CD4-positive, alpha-beta memory T cell (primary cell): ENCODE data around the gene CAMKK1. TPM values are rescaled to one million over a fixed set of nuclear protein-coding genes. Genes with fewer than 3 reads are reported as not detected.

Source experiments
- CTCF ChIA-PET: fragments of 350-600 bp; sonication (Branson Sonifier 250); formaldehyde crosslinking; loops from one replicate; lab custom pipeline; 2021; ENCODE audit warnings: inconsistent platforms; ENCODE audit not compliant: partially characterized antibody; lab: Charles Lee
- POLR2A ChIA-PET: fragments of 350-600 bp; sonication (Branson Sonifier 250); formaldehyde crosslinking; loops from one replicate; lab custom pipeline; 2021; ENCODE audit not compliant: partially characterized antibody; lab: Charles Lee
- DNase-seq, 5 donors: peaks; one replicate each; pipeline versions ENCODE4 v3.0.0 to v3.0.0-alpha.2; 2020 to 2022; ENCODE audit warnings: mixed read lengths in 1 of 5
- H3K27ac ChIP-seq: one replicate; pipeline ENCODE4 v1.7.0; 2013; ENCODE audit warnings: low read depth, low read length
- H3K27me3 ChIP-seq: 2 replicates; pipeline ENCODE4 v1.7.0; 2013; ENCODE audit warnings: mild to moderate bottlenecking, low read length, moderate library complexity; ENCODE audit not compliant: insufficient read depth
- H3K36me3 ChIP-seq: 2 replicates; pipeline ENCODE4 v1.7.0; 2013; ENCODE audit warnings: mild to moderate bottlenecking, low read length, moderate library complexity; ENCODE audit not compliant: insufficient read depth
- H3K4me1 ChIP-seq: 2 replicates; pipeline ENCODE4 v1.7.0; 2013; ENCODE audit warnings: mild to moderate bottlenecking, low read length, moderate library complexity; ENCODE audit not compliant: insufficient read depth
- H3K4me3 ChIP-seq, 2 donors: one replicate each; pipeline ENCODE4 v1.7.0; 2013; ENCODE audit warnings: low read length in 2 of 2, mild to moderate bottlenecking in 1 of 2
- H3K9me3 ChIP-seq, 2 donors: one replicate each; pipeline ENCODE4 v1.7.0; 2013; ENCODE audit warnings: low read length in 2 of 2, control low read depth in 1 of 2; ENCODE audit not compliant: control insufficient read depth in 1 of 2
- H3K27ac Mint-ChIP-seq, 7 donors: one replicate each; pipeline ENCODE4 v1.8.0; 2020 to 2021; ENCODE audit warnings: mixed read lengths in 7 of 7, mild to moderate bottlenecking in 6 of 7, inconsistent platforms in 3 of 7, moderate library complexity in 3 of 7
- H3K27me3 Mint-ChIP-seq, 2 donors: one replicate each; pipeline ENCODE4 v1.8.0; 2020 to 2021; ENCODE audit warnings: mixed read lengths in 2 of 2
- H3K36me3 Mint-ChIP-seq, 2 donors: one replicate each; pipeline ENCODE4 v1.8.0; 2020 to 2021; ENCODE audit warnings: mixed read lengths in 2 of 2, inconsistent platforms in 1 of 2, mild to moderate bottlenecking in 1 of 2
- H3K4me1 Mint-ChIP-seq, 4 donors: one replicate each; pipeline ENCODE4 v1.8.0; 2020 to 2021; ENCODE audit warnings: mixed read lengths in 4 of 4, mild to moderate bottlenecking in 1 of 4
- H3K4me3 Mint-ChIP-seq, 8 donors: one replicate each; pipeline ENCODE4 v1.8.0; 2020 to 2021; ENCODE audit warnings: mixed read lengths in 8 of 8, mild to moderate bottlenecking in 7 of 8, moderate library complexity in 6 of 8, inconsistent platforms in 3 of 8
- H3K9me3 Mint-ChIP-seq, 8 donors: one replicate each; pipeline ENCODE4 v1.8.0; 2020 to 2021; ENCODE audit warnings: mixed read lengths in 8 of 8, mild to moderate bottlenecking in 5 of 8, inconsistent platforms in 3 of 8, moderate library complexity in 1 of 8
- intact Hi-C: fragments of 100-400 bp; cut with micrococcal nuclease; formaldehyde crosslinking; loops from one replicate; pipeline ENCODE4 v1.15.1; 2023
- polyA plus RNA-seq, 2 donors: library from polyadenylated mRNA; unstranded; fragments of 300-500 nt; fragmentation: Illumina TruSeq; gene quantifications; one replicate each; pipeline ENCODE4 v1.2.3, GENCODE V29; 2021
- total RNA-seq, 2 experiments: library from RNA; stranded (reverse); gene quantifications; one replicate each; pipeline ENCODE4 v1.2.3, GENCODE V29; 2021

The CAMKK1 gene
- total and polyA plus RNA-seq, 4 experiments from 2014 or later: 0.18 to 3.5 (median 3.0) TPM

- Mint-ChIP-seq H3K9me3 (peaks cover 0 to 2% (median 0%) of the 10 kb centered on the region in 8 donors), H3K27ac (no peak overlapping the region), H3K27me3 (no peaks in the 10 kb centered on the region), H3K4me1 (no peaks in the 10 kb centered on the region), H3K36me3 (peaks cover 56 to 71% of the 10 kb centered on the region in 2 donors), H3K4me3 (no peak overlapping the region)
- ChIA-PET CTCF (interaction anchor here (2.8 to 3.5 kb wide), 2 partner anchors 12 to 78 kb away, joined by 10 to 28 read pairs; no protein-coding TSS in a partner anchor), POLR2A (no interaction called here)
- no peak for DNase-seq
- Histone ChIP-seq H3K36me3 (peaks cover 51% of the 10 kb centered on the region), H3K4me3 (no peak overlapping the region), H3K4me1 (no peaks in the 10 kb centered on the region), H3K27me3 (no peaks in the 10 kb centered on the region), H3K27ac (no peak overlapping the region), H3K9me3 (no peaks in the 10 kb centered on the region)
- intact Hi-C loops: no loop called here
Measured at GRCh38 chr17:3815925-3816324, 76.9 kb downstream of the CAMKK1 start.

- Histone ChIP-seq H3K27ac (no peak overlapping the region), H3K27me3 (no peaks in the 10 kb centered on the region), H3K36me3 (peaks cover 52% of the 10 kb centered on the region), H3K9me3 (no peaks in the 10 kb centered on the region), H3K4me1 (no peaks in the 10 kb centered on the region), H3K4me3 (no peak overlapping the region)
- DNase-seq: no peak
- Mint-ChIP-seq H3K4me3 (no peak overlapping the region), H3K36me3 (peaks cover 58 to 72% of the 10 kb centered on the region in 2 donors), H3K4me1 (no peaks in the 10 kb centered on the region), H3K27ac (peak overlapping the region in 1 of 7 donors; percentile 38), H3K27me3 (no peaks in the 10 kb centered on the region), H3K9me3 (peaks cover 0 to 2% (median 0%) of the 10 kb centered on the region in 8 donors)
- CTCF ChIA-PET: interaction anchor here (2.8 to 3.5 kb wide), 2 partner anchors 13 to 77 kb away, joined by 10 to 28 read pairs; no protein-coding TSS in a partner anchor
- POLR2A ChIA-PET: no interaction called here
- intact Hi-C loops: no loop called here
Measured at GRCh38 chr17:3815122-3815521, 77.7 kb downstream of the CAMKK1 start.

DNA sequence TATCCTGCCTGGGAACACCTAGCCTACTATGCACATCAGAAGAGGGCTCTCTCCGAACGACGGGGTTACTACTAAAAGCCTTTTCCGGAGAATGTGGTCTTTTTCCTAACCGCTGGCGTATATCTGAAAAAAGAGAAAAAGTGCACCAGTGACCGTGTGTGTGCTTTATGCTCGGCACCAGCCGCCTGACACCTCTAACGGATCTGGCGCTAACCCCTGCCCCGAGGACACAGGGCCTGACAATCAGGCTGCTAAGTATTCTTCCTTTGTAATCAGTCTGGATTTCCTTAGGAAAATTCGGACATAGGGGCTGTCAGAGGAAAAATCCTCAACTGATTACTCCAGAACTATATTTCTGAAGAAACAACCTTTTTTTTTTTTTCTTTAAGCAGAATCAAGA, 78.5 kb downstream of the CAMKK1 start:
- H3K27ac ChIP-seq: no peak overlapping the region
- intact Hi-C loops: no loop called here
- CTCF ChIA-PET: interaction anchor here (3.5 kb wide), 1 partner anchor 14 kb away, joined by 10 read pairs; no protein-coding TSS in a partner anchor
- DNase-seq: no peak
- no peak overlapping the region for H3K4me3 ChIP-seq
- H3K4me3 Mint-ChIP-seq: no peak overlapping the region
- H3K4me1 ChIP-seq: no peaks in the 10 kb centered on the region
- H3K36me3 ChIP-seq: peaks cover 52% of the 10 kb centered on the region
- no peaks in the 10 kb centered on the region for H3K9me3 ChIP-seq
- peaks cover 63 to 74% of the 10 kb centered on the region in 2 donors for H3K36me3 Mint-ChIP-seq
- H3K4me1 Mint-ChIP-seq: no peaks in the 10 kb centered on the region
- peaks cover 0 to 2% (median 0%) of the 10 kb centered on the region in 8 donors for H3K9me3 Mint-ChIP-seq
- no peaks in the 10 kb centered on the region for H3K27me3 Mint-ChIP-seq
- no peaks in the 10 kb centered on the region for H3K27me3 ChIP-seq
- POLR2A ChIA-PET: no interaction called here
- peak overlapping the region in 1 of 7 donors; percentile 22 for H3K27ac Mint-ChIP-seq

DNA sequence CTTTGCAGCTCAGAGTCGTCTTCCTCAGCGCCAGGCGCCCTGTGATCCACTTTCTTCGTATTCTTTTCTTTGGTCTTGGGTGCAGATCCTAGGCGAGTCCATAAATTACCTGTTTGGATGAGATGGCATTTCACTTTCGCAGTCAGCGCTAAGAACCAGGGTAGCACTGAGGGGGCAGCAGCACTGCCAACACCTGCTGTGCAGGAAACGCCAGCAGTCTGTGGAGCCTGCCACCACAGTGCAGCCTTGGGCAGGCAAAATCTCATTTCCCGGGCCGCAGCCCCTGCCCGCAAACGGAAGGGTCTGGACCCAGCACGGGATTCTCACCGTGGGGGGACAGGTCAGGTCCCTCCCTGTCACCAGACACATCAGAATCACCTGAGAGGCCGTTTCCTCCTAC, 79.7 kb downstream of the CAMKK1 start:
- H3K27me3 ChIP-seq: no peaks in the 10 kb centered on the region
- H3K4me3 ChIP-seq: no peak overlapping the region
- Mint-ChIP-seq H3K27me3 (no peaks in the 10 kb centered on the region), H3K27ac (no peak overlapping the region), H3K4me1 (no peaks in the 10 kb centered on the region), H3K36me3 (peaks cover 61 to 71% of the 10 kb centered on the region in 2 donors), H3K4me3 (no peak overlapping the region), H3K9me3 (no peaks in the 10 kb centered on the region)
- H3K27ac ChIP-seq: no peak overlapping the region
- no peak for DNase-seq
- peaks cover 46% of the 10 kb centered on the region for H3K36me3 ChIP-seq
- no peaks in the 10 kb centered on the region for H3K4me1 ChIP-seq
- CTCF ChIA-PET: interaction anchor here (1.6 kb wide), 1 partner anchor 33 kb away, joined by 4 read pairs; no protein-coding TSS in a partner anchor
- POLR2A ChIA-PET: no interaction called here
- no peaks in the 10 kb centered on the region for H3K9me3 ChIP-seq
- intact Hi-C loops: no loop called here

GRCh38 chr17:3812771-3813170, 80.1 kb downstream of the CAMKK1 start:
- DNase-seq: no peak
- ChIA-PET CTCF (interaction anchor here (1.5 to 1.6 kb wide), 2 partner anchors 34 to 75 kb away, joined by 4 to 5 read pairs; no protein-coding TSS in a partner anchor), POLR2A (no interaction called here)
- H3K36me3 ChIP-seq: peaks cover 46% of the 10 kb centered on the region
- Mint-ChIP-seq H3K9me3 (no peaks in the 10 kb centered on the region), H3K27me3 (no peaks in the 10 kb centered on the region), H3K4me1 (no peaks in the 10 kb centered on the region), H3K36me3 (peaks cover 64 to 72% of the 10 kb centered on the region in 2 donors), H3K27ac (no peak overlapping the region), H3K4me3 (no peak overlapping the region)
- H3K4me1 ChIP-seq: no peaks in the 10 kb centered on the region
- intact Hi-C loops: no loop called here
- H3K4me3 ChIP-seq: no peak overlapping the region
- H3K27ac ChIP-seq: no peak overlapping the region
- H3K27me3 ChIP-seq: no peaks in the 10 kb centered on the region
- H3K9me3 ChIP-seq: no peaks in the 10 kb centered on the region

- no peak for DNase-seq
- Histone ChIP-seq H3K4me1 (no peaks in the 10 kb centered on the region), H3K36me3 (peaks cover 42% of the 10 kb centered on the region), H3K27ac (no peak overlapping the region), H3K9me3 (no peaks in the 10 kb centered on the region), H3K27me3 (no peaks in the 10 kb centered on the region), H3K4me3 (no peak overlapping the region)
- CTCF ChIA-PET: interaction anchor here (1.1 to 1.6 kb wide), 3 partner anchors 15 to 74 kb away, joined by 3 to 5 read pairs (median 4); no protein-coding TSS in a partner anchor
- H3K27ac Mint-ChIP-seq: peak overlapping the region in 2 of 7 donors; percentile 14 to 53
- POLR2A ChIA-PET: no interaction called here
- H3K9me3 Mint-ChIP-seq: no peaks in the 10 kb centered on the region
- peaks cover 68 to 76% of the 10 kb centered on the region in 2 donors for H3K36me3 Mint-ChIP-seq
- no peaks in the 10 kb centered on the region for H3K4me1 Mint-ChIP-seq
- no peak overlapping the region for H3K4me3 Mint-ChIP-seq
- intact Hi-C loops: no loop called here
- no peaks in the 10 kb centered on the region for H3K27me3 Mint-ChIP-seq
Measured at GRCh38 chr17:3812284-3812683, 80.6 kb downstream of the CAMKK1 start.
